Measurements from ENCODE around the gene CHD3. TPM values are rescaled to one million over a fixed set of nuclear protein-coding genes. Genes with fewer than 3 reads are reported as not detected.

The CHD3 gene
- total and polyA plus RNA-seq, 10 of the 15 experiments (the other 5 are each of a cell fraction or from before 2014, with no cell fraction given): 1.4 to 86.8 (median 39.1) TPM

- TF ChIP-seq SMC3 (IDR thresholded peaks at IDR 0.05; ENCODE audit: borderline replicate concordance, low read length): no peak
- no peak for TF ChIP-seq ESRRA (IDR thresholded peaks at IDR 0.05; ENCODE audit: low read length)
- TF ChIP-seq PKNOX1 (IDR thresholded peaks at IDR 0.05): peak; percentile 46; the same call in 1 of the 2 replicates
- TF ChIP-seq ZNF592 (IDR thresholded peaks at IDR 0.05): no peak
- peak; percentile 72 for TF ChIP-seq IKZF1 (conservative IDR thresholded peaks at IDR 0.05)
- TF ChIP-seq HSF1 (IDR thresholded peaks at IDR 0.05; ENCODE audit: low read depth, low read length): peak; percentile 98
- peak; percentile 72 for TF ChIP-seq NRF1 (conservative IDR thresholded peaks at IDR 0.05; ENCODE audit: low read depth, low read length)
- TF ChIP-seq ETV6 (conservative IDR thresholded peaks at IDR 0.05 in 1 of 2, IDR thresholded peaks at IDR 0.05 in 1 of 2; ENCODE audit: borderline replicate concordance in 1 of 2, low read depth in 1 of 2): no peak
- peak; percentile 48 for TF ChIP-seq ZNF384 (IDR thresholded peaks at IDR 0.05; ENCODE audit: borderline replicate concordance, low read depth, low read length)
- TF ChIP-seq EZH2 (IDR thresholded peaks at IDR 0.05; ENCODE audit: borderline replicate concordance, control insufficient read depth, low read depth, low read length): no peak
- 0 out of 2 replicates have a peak, but pooled peaks have one; percentile 31 for TF ChIP-seq NBN (IDR thresholded peaks at IDR 0.05)
- peak; percentile 70; the same call in 1 of the 2 replicates for TF ChIP-seq BACH1 (IDR thresholded peaks at IDR 0.05; ENCODE audit: borderline replicate concordance)
- TF ChIP-seq TAF1 (IDR thresholded peaks at IDR 0.05; ENCODE audit: borderline replicate concordance, low read depth, low read length): peak; percentile 4; the same call in 1 of the 2 replicates
- TF ChIP-seq HDGF (IDR thresholded peaks at IDR 0.05): peak; percentile 71; the same call in 1 of the 2 replicates
Measured at GRCh38 chr17:7887482-7888183, 956 bp upstream of the CHD3 start (continued).

Measured in GM12878 (cell line).